NCI-H1417 treated with DMSO at 0.1 percent for 48 hours (cell line): ENCODE results near the gene CDCA7.
"Not testable (repeated sequence)": the region's sequence is repeated elsewhere in the genome, so short reads cannot be mapped to it uniquely, and the experiment has no call there.

Source experiments
- DNase-seq: peaks from one replicate; lab custom pipeline; 2025; lab: John Stamatoyannopoulos, UW

Gene CDCA7

GRCh38 chr2:173359231-173359630, 4.6 kb downstream of the CDCA7 start:
- no peak for DNase-seq

GRCh38 chr2:173370198-173370597, 15.5 kb downstream of the CDCA7 start:
- DNase-seq = no peak

GRCh38 chr2:173371023-173371422, 16.4 kb downstream of the CDCA7 start:
- DNase-seq = no peak

GRCh38 chr2:173373290-173373689, 18.6 kb downstream of the CDCA7 start:
- DNase-seq = no peak

- DNase-seq = no peak
These were observed 20.0 kb downstream of the CDCA7 start for GRCh38 chr2:173374634-173375033.

- not testable (repeated sequence) for DNase-seq
These were observed 30.9 kb downstream of the CDCA7 start for GRCh38 chr2:173385534-173385933.

GRCh38 chr2:173386021-173386737, 31.5 kb downstream of the CDCA7 start:
- DNase-seq = no peak

- DNase-seq = no peak
These were observed 32.0 kb downstream of the CDCA7 start for GRCh38 chr2:173386738-173387065.

GRCh38 chr2:173387079-173387478, 32.4 kb downstream of the CDCA7 start:
- DNase-seq = no peak

GRCh38 chr2:173387660-173388059, 33.0 kb downstream of the CDCA7 start:
- no peak for DNase-seq

GRCh38 chr2:173388795-173389194, 34.1 kb downstream of the CDCA7 start:
- DNase-seq = no peak

- DNase-seq = no peak
These were observed 35.4 kb downstream of the CDCA7 start for GRCh38 chr2:173390036-173390435.

- DNase-seq = no peak
These were observed 38.1 kb downstream of the CDCA7 start for GRCh38 chr2:173392731-173393130.

- DNase-seq = no peak
These were observed 38.5 kb downstream of the CDCA7 start for GRCh38 chr2:173393186-173393585.

GRCh38 chr2:173393636-173394035, 39.0 kb downstream of the CDCA7 start:
- no peak for DNase-seq

- DNase-seq = no peak
These were observed 39.7 kb downstream of the CDCA7 start for GRCh38 chr2:173394091-173394974.

GRCh38 chr2:173395567-173396351, 41.1 kb downstream of the CDCA7 start:
- DNase-seq = no peak

- no peak for DNase-seq
These were observed 42.9 kb downstream of the CDCA7 start for GRCh38 chr2:173397539-173397938.

- DNase-seq = no peak
These were observed 44.6 kb downstream of the CDCA7 start for GRCh38 chr2:173399229-173399628.

- no peak for DNase-seq
These were observed 46.1 kb downstream of the CDCA7 start for GRCh38 chr2:173400760-173401159.

GRCh38 chr2:173401716-173402326, 47.1 kb downstream of the CDCA7 start:
- no peak for DNase-seq

- no peak for DNase-seq
These were observed 47.8 kb downstream of the CDCA7 start for GRCh38 chr2:173402405-173402974.
